ENCODE measurements around the gene HEXD.

DNA sequence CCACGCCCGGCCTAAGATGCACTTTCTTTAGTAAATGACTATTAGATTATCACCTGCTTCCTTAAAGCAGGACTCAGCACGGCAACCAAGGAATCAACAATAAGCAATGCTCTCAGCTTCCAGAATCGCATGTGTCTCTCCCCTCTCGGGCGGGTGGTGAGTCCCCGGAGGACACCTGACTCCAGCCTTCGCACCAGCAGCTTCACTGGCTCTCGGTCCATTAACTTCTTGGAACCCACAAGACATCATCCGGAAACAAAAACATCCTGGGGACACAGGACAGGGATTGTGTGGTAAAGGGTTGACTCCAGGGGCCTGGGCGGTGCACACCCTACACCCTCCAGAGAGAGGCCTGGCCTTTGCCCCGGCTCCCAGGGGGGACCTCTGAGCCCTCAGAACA lies 23.9 kb upstream of the HEXD start:
- TF ChIP-seq, protein P1, sequence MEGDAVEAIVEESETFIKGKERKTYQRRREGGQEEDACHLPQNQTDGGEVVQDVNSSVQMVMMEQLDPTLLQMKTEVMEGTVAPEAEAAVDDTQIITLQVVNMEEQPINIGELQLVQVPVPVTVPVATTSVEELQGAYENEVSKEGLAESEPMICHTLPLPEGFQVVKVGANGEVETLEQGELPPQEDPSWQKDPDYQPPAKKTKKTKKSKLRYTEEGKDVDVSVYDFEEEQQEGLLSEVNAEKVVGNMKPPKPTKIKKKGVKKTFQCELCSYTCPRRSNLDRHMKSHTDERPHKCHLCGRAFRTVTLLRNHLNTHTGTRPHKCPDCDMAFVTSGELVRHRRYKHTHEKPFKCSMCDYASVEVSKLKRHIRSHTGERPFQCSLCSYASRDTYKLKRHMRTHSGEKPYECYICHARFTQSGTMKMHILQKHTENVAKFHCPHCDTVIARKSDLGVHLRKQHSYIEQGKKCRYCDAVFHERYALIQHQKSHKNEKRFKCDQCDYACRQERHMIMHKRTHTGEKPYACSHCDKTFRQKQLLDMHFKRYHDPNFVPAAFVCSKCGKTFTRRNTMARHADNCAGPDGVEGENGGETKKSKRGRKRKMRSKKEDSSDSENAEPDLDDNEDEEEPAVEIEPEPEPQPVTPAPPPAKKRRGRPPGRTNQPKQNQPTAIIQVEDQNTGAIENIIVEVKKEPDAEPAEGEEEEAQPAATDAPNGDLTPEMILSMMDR (conservative IDR thresholded peaks at IDR 0.05; ENCODE audit: low read length), result no peak
- no peak for TF ChIP-seq EZH2phosphoT487 (IDR thresholded peaks at IDR 0.05; ENCODE audit: borderline replicate concordance, low read depth, low read length)
